Fibroblast of lung (primary cell): ENCODE data around the gene GRP.

Experiments
- CTCF ChIP-seq, 2 donors: IDR thresholded peaks in 1 of 2; conservative IDR thresholded peaks in 1 of 2; 1 replicate in 1 of 2; 2 replicates in 1 of 2; pipeline ENCODE4 v1.5.1; 2011 to 2012; ENCODE audit warnings: low read length in 2 of 2, control low read depth in 1 of 2, inconsistent platforms in 1 of 2, low read depth in 1 of 2, mild to moderate bottlenecking in 1 of 2
- EZH2 ChIP-seq: IDR thresholded peaks from 2 replicates; pipeline ENCODE4 v1.5.1; 2012; ENCODE audit warnings: low read length, control low read depth, mild to moderate bottlenecking; ENCODE audit errors: missing control alignments

- TF ChIP-seq CTCF (conservative IDR thresholded peaks at IDR 0.05 in 1 of 2, IDR thresholded peaks at IDR 0.05 in 1 of 2; ENCODE audit: low read depth in 1 of 2, low read length in 2 of 2) = no peak
- TF ChIP-seq EZH2 = no peak
These were observed 9.7 kb upstream of the GRP start for GRCh38 chr18:59210299-59210698.
